GM18507 (cell line): ENCODE measurements around the gene CEP112.
"Not testable (repeated sequence)": the region's sequence is repeated elsewhere in the genome, so short reads cannot be mapped to it uniquely, and the experiment has no call there.

Source experiments
- DNase-seq: peaks from one replicate; pipeline ENCODE4 v3.0.0; 2011; ENCODE audit warnings: low read depth; ENCODE audit not compliant: insufficient read length; ENCODE audit errors: extremely low spot score
- FAIRE-seq: peaks from 2 replicates; lab custom pipeline; 2011; peaks lifted over from hg19 to GRCh38; lab: Jason Lieb, UNC

Gene CEP112

DNA sequence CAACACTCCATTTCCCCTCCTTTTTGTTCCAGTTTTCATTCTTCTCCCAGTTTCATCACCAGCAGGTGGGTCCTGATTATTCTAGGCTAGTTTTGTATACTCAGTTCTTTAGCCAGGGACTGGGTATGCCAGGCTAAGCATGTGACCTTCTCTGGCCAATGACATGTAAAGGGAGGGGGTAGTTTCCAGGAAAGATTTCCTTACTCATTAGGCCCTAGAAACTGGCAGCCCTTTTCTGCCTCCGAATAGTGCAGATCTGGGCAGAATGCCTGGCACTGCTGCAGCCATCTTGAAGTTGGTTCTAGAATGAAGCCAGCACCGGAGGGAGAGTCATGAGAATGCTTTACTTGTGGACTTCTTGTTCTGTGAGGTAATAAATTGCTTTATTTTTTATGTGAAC lies 503.6 kb downstream of the CEP112 start:
- no peak for FAIRE-seq
- DNase-seq = no peak

- no peak for DNase-seq
- no peak for FAIRE-seq
Observed at GRCh38 chr17:65685110-65685509, 506.8 kb downstream of the CEP112 start.

GRCh38 chr17:65684631-65685030 lies 507.3 kb downstream of the CEP112 start:
- FAIRE-seq (no peak), DNase-seq (no peak)

DNA sequence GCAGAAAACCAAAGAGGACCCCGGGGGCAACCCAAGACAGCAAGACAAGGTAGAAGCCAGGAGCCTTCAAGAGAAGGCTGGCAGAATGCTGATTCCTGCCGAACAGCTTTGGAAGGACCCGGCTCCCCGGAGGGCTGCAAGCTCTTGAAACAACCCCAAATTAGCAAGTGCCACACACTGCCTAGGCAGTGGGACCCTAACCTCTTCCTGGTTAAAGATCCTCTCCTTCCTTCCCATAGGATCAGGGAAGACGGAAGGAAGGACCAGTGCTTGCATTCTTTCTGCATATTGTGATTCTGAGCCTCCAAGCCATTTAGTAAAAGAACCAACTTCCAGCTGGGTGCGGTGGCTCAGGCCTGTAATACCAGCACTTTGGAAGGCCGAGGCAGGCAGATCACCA lies 508.5 kb downstream of the CEP112 start:
- DNase-seq = no peak
- FAIRE-seq = no peak

GRCh38 chr17:65681763-65682162 lies 510.2 kb downstream of the CEP112 start:
- DNase-seq, FAIRE-seq: not testable (repeated sequence)

DNA sequence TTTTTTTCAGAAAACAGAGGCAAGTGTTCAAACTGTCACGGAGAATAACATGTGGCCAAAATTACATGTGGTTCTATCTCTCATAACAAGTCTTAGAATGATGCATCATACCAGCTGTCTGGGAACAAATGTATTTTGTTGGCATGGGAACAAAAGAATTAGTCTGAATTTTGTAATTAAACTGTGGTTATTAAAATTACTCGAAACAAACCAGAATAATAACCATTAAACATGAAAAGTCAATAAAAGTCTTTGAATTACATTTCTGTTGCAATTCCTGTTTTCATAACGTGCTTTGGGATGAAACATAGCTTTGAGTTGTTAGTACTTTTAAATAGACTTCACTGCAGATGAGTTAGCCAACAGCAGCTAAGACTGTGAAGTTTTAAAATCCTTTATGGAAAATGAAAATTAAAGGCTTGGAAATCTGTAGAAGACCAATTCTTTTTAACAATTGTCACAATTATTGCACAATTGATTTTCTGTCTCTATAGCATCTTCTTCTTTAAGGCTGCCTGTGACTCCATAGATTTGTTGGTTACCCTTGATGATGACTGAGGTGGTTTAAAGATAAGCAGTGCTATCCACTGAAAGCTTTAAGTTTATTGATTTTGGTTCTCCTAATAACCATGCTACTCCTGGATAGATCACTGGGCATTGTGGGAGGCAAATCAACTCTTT lies 512.6 kb downstream of the CEP112 start:
- FAIRE-seq = no peak
- DNase-seq = no peak

GRCh38 chr17:65678546-65678945 lies 513.4 kb downstream of the CEP112 start:
- FAIRE-seq (no peak), DNase-seq (no peak)

- FAIRE-seq (no peak), DNase-seq (no peak)
Observed at GRCh38 chr17:65677932-65678331, 514.0 kb downstream of the CEP112 start.

- no peak for DNase-seq
- no peak for FAIRE-seq
Observed at GRCh38 chr17:65674246-65675045, 517.5 kb downstream of the CEP112 start.

DNA sequence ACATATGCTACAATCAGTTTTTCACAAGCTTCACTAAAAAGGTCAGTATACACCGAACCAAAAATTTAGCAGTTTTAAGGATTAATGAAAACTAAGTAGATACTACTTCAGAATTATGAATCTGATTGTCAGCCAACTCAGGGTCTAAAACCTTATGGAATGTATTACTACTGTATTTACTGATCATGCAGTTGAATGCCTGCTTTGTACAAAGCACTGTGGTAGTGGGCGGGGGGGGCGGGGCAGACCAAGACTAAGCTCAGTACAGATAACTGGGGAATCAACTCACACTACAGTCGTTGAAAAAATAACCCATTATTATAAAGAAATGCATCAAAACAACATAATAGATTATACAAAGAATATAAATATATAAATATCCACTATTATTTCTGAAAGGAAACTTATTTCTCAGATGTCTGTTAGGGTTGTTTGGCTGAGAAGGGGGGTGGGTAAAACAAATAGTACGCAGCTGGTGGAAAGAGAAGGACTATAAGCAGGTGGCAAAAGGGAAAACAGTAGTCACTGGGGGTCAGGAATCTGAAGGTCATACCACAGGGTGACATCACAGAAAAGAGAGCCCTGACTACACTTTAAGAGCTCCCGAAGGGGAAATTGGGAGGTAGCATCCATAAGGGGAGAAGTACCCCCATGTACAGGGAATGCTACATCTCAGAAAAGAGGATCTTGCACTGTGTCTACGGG lies 521.1 kb downstream of the CEP112 start:
- DNase-seq (no peak), FAIRE-seq (no peak)

DNA sequence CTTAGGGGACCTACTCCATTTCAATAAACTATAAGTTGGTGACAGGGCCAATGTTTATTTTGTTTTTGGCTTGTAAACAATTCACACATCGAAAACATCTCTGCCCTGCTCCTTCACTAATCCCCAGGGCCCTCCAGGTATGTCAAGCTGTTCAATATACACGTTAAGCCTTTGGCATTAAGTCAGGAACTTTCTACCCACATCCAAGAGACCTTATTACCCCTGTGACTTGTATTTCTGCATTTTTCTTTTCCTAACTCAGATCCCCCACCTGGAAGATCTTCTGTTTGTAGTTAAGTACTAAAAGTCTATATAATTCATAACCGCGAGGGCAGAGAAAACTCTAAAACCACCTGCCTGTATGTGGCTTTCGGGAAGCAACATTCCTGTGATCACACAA lies 523.7 kb downstream of the CEP112 start:
- DNase-seq = no peak

GRCh38 chr17:65667656-65668055 lies 524.3 kb downstream of the CEP112 start:
- no peak for FAIRE-seq

More for the DNA sequence above, 523.7 kb downstream of the CEP112 start:
- no peak for FAIRE-seq

DNA sequence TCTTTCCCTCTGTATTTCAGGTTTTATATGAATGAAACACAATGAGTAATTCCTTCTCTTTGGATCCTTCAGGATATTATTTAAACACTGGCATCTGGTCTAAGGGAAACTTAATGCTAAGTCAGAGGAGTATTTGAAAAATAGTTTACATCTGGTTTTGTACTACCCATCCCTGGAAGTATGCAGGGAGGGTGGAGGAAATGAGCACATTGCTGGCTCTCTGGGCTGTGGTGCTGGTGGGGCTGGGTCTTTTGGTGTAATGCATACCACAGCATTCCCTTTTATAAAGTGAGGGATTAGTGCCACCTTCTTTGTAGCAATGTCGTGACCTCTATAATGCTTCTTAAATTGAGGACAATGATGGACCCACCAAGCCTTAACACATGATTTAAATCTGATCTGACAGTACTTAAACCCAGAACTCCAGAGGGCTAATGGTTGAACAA lies 525.0 kb downstream of the CEP112 start:
- FAIRE-seq (no peak), DNase-seq (no peak)

More at GRCh38 chr17:65667656-65668055, 524.3 kb downstream of the CEP112 start:
- no peak for DNase-seq

DNA sequence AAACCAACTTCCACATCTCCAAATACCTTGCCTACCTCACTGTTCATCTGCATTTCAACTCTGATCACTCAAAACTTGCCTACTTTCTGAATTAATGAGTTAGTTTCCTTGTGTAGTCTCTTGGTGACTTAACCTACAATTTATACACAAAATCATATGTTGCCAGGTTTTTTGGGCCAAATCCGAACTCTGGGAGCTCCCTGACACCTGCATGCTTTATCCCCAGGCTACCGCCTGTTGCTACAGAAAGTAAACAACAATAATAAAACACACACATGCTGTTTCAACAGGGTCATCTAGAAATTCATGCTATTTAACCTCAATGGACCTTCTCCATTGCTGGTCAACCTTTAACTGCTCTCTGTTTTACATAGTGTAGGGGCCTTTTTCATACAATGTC lies 526.0 kb downstream of the CEP112 start:
- FAIRE-seq (no peak), DNase-seq (no peak)

DNA sequence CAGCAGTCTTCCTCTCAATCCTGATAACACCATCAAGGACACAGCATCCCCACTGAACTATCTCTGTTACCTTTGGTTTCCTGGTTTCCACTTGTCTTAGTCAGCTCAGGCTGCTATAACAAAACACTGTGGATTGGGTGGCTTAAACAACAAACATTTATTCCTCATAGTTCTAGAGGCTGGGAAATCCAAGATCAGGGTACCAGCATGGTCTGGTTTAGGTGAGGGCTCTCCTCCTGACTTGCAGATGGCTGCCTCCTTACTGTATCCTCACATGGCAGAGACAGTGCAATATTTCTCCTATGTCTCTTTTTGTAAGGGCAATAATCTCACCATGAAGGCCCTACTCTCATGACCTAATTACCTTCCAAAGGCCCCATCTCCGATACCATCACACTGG lies 527.2 kb downstream of the CEP112 start:
- FAIRE-seq (no peak), DNase-seq (no peak)

- no peak for FAIRE-seq
- DNase-seq = no peak
Observed at GRCh38 chr17:65664266-65664665, 527.7 kb downstream of the CEP112 start.

DNA sequence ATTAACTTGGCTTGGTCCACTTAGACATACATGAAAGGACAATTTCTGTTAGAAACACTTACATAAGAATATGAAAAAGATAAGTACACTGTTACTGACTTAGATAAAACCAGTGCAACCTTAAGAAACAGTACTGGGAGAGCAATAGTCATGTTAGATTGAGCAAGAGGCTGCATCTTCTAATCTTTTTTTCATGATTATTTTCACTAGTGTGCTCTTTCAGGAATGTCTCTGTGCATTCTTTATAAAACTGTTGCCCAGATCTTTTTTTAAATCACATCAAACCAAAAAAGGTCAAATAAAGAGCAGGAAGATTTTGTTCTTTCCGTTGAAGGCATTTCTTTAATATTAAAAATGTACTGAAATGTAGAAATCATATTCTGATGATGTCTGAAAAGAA lies 529.7 kb downstream of the CEP112 start:
- DNase-seq (no peak), FAIRE-seq (no peak)

GRCh38 chr17:65660947-65661346 lies 531.0 kb downstream of the CEP112 start:
- no peak for FAIRE-seq
- DNase-seq = no peak

DNA sequence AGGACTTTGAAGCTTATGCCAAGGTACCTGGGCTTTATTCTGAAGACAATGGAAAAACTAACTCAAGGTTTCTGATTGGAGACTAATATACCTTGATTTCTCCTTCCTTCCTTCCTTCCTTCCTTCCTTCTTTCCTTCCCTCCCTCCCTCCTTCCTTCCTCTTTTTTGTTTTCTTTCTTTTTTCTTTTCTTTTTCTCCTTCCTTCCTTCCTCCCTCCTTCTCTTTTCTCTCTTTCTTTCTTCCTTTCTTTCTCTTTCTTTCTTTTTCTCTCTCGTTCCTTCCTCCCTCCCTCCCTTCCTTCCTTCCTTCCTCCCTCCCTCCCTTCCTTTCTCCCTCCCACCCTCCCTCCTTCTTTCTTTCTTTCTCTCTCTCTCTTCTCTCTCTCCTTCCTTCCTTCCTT lies 531.9 kb downstream of the CEP112 start:
- DNase-seq (no peak), FAIRE-seq (no peak)

DNA sequence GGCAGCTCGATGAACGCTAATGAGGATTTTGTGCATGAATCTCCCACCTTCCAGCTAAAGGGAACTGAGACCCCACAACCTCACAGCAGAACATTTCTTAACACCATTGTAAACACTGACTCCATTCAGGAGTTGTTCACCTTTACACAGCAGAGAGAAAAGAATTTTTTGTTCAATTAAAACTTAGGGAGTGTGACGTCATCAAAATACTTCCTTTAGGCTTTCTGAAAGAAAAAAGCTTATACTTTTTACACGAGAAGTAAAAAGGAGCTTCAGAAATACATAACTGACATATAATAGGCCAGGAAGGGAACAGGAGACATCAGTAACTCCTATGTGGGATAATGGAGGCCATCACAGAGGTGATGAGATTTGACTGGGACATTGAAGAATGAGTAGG lies 532.4 kb downstream of the CEP112 start:
- DNase-seq (no peak), FAIRE-seq (no peak)
